ENCODE measurements around the gene FMNL1. TPM values are rescaled to one million over a fixed set of nuclear protein-coding genes. Genes with fewer than 3 reads are reported as not detected.

Gene FMNL1
- 100 to 1,000 TPM; 262 to 496 TPM for total RNA-seq

- H3K4me1 Mint-ChIP-seq = peaks cover 17% of the 10 kb centered on the region
- H3K4me3 Mint-ChIP-seq = peak within 1 kb of the TSS; percentile 92
- H3K9me3 Mint-ChIP-seq = no peaks in the 10 kb centered on the region
- peaks cover 92% of the 10 kb centered on the region for H3K36me3 Mint-ChIP-seq (ENCODE audit: low read depth)
- no peak for ATAC-seq (replicated peaks)
- peak within 1 kb of the TSS; percentile 99 for H3K27ac Mint-ChIP-seq
- no peaks in the 10 kb centered on the region for H3K27me3 Mint-ChIP-seq
Measured at GRCh38 chr17:45221081-45222013, at the start of gene FMNL1. Gene FMNL1 (plus strand): TSS chr17:45221885. CDS start chr17:45222125, 240 bp downstream.

- Mint-ChIP-seq H3K9me3 (no peaks in the 10 kb centered on the region), H3K4me3 (peak overlapping the region; percentile 76), H3K4me1 (peaks cover 5% of the 10 kb centered on the region), H3K27ac (peak overlapping the region; percentile 93), H3K36me3 (ENCODE audit: low read depth) (no peaks in the 10 kb centered on the region), H3K27me3 (no peaks in the 10 kb centered on the region)
- no peak for ATAC-seq (replicated peaks)
Measured at GRCh38 chr17:45172232-45172540, 49.5 kb upstream of the FMNL1 start.

GRCh38 chr17:45172541-45173286 lies 49.0 kb upstream of the FMNL1 start:
- H3K27ac Mint-ChIP-seq = peak overlapping the region; percentile 93
- no peaks in the 10 kb centered on the region for H3K9me3 Mint-ChIP-seq
- H3K4me3 Mint-ChIP-seq = peak overlapping the region; percentile 76
- no peaks in the 10 kb centered on the region for H3K27me3 Mint-ChIP-seq
- no peaks in the 10 kb centered on the region for H3K36me3 Mint-ChIP-seq (ENCODE audit: low read depth)
- peaks cover 5% of the 10 kb centered on the region for H3K4me1 Mint-ChIP-seq
- ATAC-seq (replicated peaks) = peak; percentile 75

- ATAC-seq (replicated peaks) = no peak
- Mint-ChIP-seq H3K36me3 (ENCODE audit: low read depth) (no peaks in the 10 kb centered on the region), H3K27ac (peak overlapping the region; percentile 52), H3K4me1 (peaks cover 5% of the 10 kb centered on the region), H3K9me3 (no peaks in the 10 kb centered on the region), H3K4me3 (no peak overlapping the region), H3K27me3 (no peaks in the 10 kb centered on the region)
Measured at GRCh38 chr17:45175759-45176115, 45.9 kb upstream of the FMNL1 start.

GRCh38 chr17:45177563-45177962 lies 44.1 kb upstream of the FMNL1 start:
- Mint-ChIP-seq H3K36me3 (ENCODE audit: low read depth) (no peaks in the 10 kb centered on the region), H3K27me3 (no peaks in the 10 kb centered on the region), H3K27ac (no peak overlapping the region), H3K4me3 (no peak overlapping the region), H3K4me1 (peaks cover 5% of the 10 kb centered on the region), H3K9me3 (no peaks in the 10 kb centered on the region)
- ATAC-seq (replicated peaks) = no peak

GRCh38 chr17:45184144-45184543 lies 37.5 kb upstream of the FMNL1 start:
- Mint-ChIP-seq H3K27ac (no peak overlapping the region), H3K9me3 (no peaks in the 10 kb centered on the region), H3K36me3 (ENCODE audit: low read depth) (no peaks in the 10 kb centered on the region)

GRCh38 chr17:45186801-45187354 lies 34.8 kb upstream of the FMNL1 start:
- no peak for ATAC-seq (replicated peaks)
- no peak overlapping the region for H3K27ac Mint-ChIP-seq
- no peak overlapping the region for H3K4me3 Mint-ChIP-seq
- no peaks in the 10 kb centered on the region for H3K27me3 Mint-ChIP-seq
- no peaks in the 10 kb centered on the region for H3K4me1 Mint-ChIP-seq
- no peaks in the 10 kb centered on the region for H3K36me3 Mint-ChIP-seq (ENCODE audit: low read depth)
- H3K9me3 Mint-ChIP-seq = no peaks in the 10 kb centered on the region

More at GRCh38 chr17:45184144-45184543, 37.5 kb upstream of the FMNL1 start:
- Mint-ChIP-seq H3K4me1 (no peaks in the 10 kb centered on the region), H3K4me3 (no peak overlapping the region), H3K27me3 (no peaks in the 10 kb centered on the region)
- ATAC-seq (replicated peaks) = no peak

GRCh38 chr17:45189009-45189408 lies 32.7 kb upstream of the FMNL1 start:
- H3K4me3 Mint-ChIP-seq = no peak overlapping the region
- no peak for ATAC-seq (replicated peaks)
- no peaks in the 10 kb centered on the region for H3K9me3 Mint-ChIP-seq
- H3K27me3 Mint-ChIP-seq = no peaks in the 10 kb centered on the region
- H3K36me3 Mint-ChIP-seq (ENCODE audit: low read depth) = no peaks in the 10 kb centered on the region
- H3K27ac Mint-ChIP-seq = no peak overlapping the region
- H3K4me1 Mint-ChIP-seq = no peaks in the 10 kb centered on the region

GRCh38 chr17:45190503-45191255 lies 31.0 kb upstream of the FMNL1 start:
- H3K36me3 Mint-ChIP-seq (ENCODE audit: low read depth) = no peaks in the 10 kb centered on the region
- H3K4me3 Mint-ChIP-seq = no peak overlapping the region
- H3K27ac Mint-ChIP-seq = no peak overlapping the region
- no peaks in the 10 kb centered on the region for H3K9me3 Mint-ChIP-seq
- H3K27me3 Mint-ChIP-seq = no peaks in the 10 kb centered on the region
- ATAC-seq (replicated peaks) = no peak
- H3K4me1 Mint-ChIP-seq = no peaks in the 10 kb centered on the region

- Mint-ChIP-seq H3K27ac (no peak overlapping the region), H3K27me3 (no peaks in the 10 kb centered on the region), H3K9me3 (no peaks in the 10 kb centered on the region), H3K36me3 (ENCODE audit: low read depth) (no peaks in the 10 kb centered on the region), H3K4me1 (no peaks in the 10 kb centered on the region), H3K4me3 (no peak overlapping the region)
- no peak for ATAC-seq (replicated peaks)
Measured at GRCh38 chr17:45195424-45195823, 26.3 kb upstream of the FMNL1 start.

GRCh38 chr17:45197108-45197507 lies 24.6 kb upstream of the FMNL1 start:
- ATAC-seq (replicated peaks) = no peak
- H3K9me3 Mint-ChIP-seq = no peaks in the 10 kb centered on the region
- peak overlapping the region; percentile 46 for H3K27ac Mint-ChIP-seq
- no peaks in the 10 kb centered on the region for H3K36me3 Mint-ChIP-seq (ENCODE audit: low read depth)
- H3K4me1 Mint-ChIP-seq = no peaks in the 10 kb centered on the region
- no peaks in the 10 kb centered on the region for H3K27me3 Mint-ChIP-seq
- H3K4me3 Mint-ChIP-seq = no peak overlapping the region

GRCh38 chr17:45197555-45198334 lies 23.9 kb upstream of the FMNL1 start:
- no peak overlapping the region for H3K4me3 Mint-ChIP-seq
- H3K27me3 Mint-ChIP-seq = no peaks in the 10 kb centered on the region
- H3K27ac Mint-ChIP-seq = no peak overlapping the region
- no peaks in the 10 kb centered on the region for H3K9me3 Mint-ChIP-seq
- ATAC-seq (replicated peaks) = peak; percentile 100
- H3K36me3 Mint-ChIP-seq (ENCODE audit: low read depth) = no peaks in the 10 kb centered on the region
- H3K4me1 Mint-ChIP-seq = no peaks in the 10 kb centered on the region

- no peaks in the 10 kb centered on the region for H3K4me1 Mint-ChIP-seq
- no peaks in the 10 kb centered on the region for H3K9me3 Mint-ChIP-seq
- H3K27ac Mint-ChIP-seq = no peak overlapping the region
- H3K36me3 Mint-ChIP-seq (ENCODE audit: low read depth) = no peaks in the 10 kb centered on the region
- no peak for ATAC-seq (replicated peaks)
- H3K4me3 Mint-ChIP-seq = no peak overlapping the region
- H3K27me3 Mint-ChIP-seq = no peaks in the 10 kb centered on the region
Measured at GRCh38 chr17:45200701-45201100, 21.0 kb upstream of the FMNL1 start.

- H3K4me3 Mint-ChIP-seq = no peak overlapping the region
- no peak overlapping the region for H3K27ac Mint-ChIP-seq
- ATAC-seq (replicated peaks) = no peak
- no peaks in the 10 kb centered on the region for H3K9me3 Mint-ChIP-seq
- no peaks in the 10 kb centered on the region for H3K36me3 Mint-ChIP-seq (ENCODE audit: low read depth)
- no peaks in the 10 kb centered on the region for H3K27me3 Mint-ChIP-seq
- no peaks in the 10 kb centered on the region for H3K4me1 Mint-ChIP-seq
Measured at GRCh38 chr17:45201457-45201856, 20.2 kb upstream of the FMNL1 start.

Measured in activated T-helper 17 cell treated with anti-CD3 and anti-CD28 coated beads, Interleukin-2, amount 50 U/mL, for 72 hours (primary cell).